Nephron (organoid): ENCODE data around the gene TNS1.

Experiments
- H3K27ac Mint-ChIP-seq, 3 experiments: 2 replicates each; pipeline ENCODE4 v1.8.0; 2020; ENCODE audit warnings: mixed read lengths in 3 of 3, mild to moderate bottlenecking in 2 of 3, moderate library complexity in 1 of 3
- H3K27me3 Mint-ChIP-seq: 2 replicates; pipeline ENCODE4 v1.8.0; 2021; ENCODE audit warnings: low read depth, mild to moderate bottlenecking, moderate library complexity, mixed read lengths
- H3K36me3 Mint-ChIP-seq: 2 replicates; pipeline ENCODE4 v1.8.0; 2020; ENCODE audit warnings: low read depth, mixed read lengths
- H3K4me1 Mint-ChIP-seq: 2 replicates; pipeline ENCODE4 v1.8.0; 2020; ENCODE audit warnings: mixed read lengths
- H3K4me3 Mint-ChIP-seq, 3 experiments: 2 replicates each; pipeline ENCODE4 v1.8.0; 2020; ENCODE audit warnings: mild to moderate bottlenecking in 3 of 3, mixed read lengths in 3 of 3, moderate library complexity in 2 of 3
- H3K9me3 Mint-ChIP-seq: 2 replicates; pipeline ENCODE4 v1.8.0; 2020; ENCODE audit warnings: mixed read lengths
- CTCF ChIP-seq, 3 experiments: fragments of 200-600 bp; sonication (generic); IDR thresholded peaks; one replicate each; pipeline ENCODE4 v1.5.0; 2021; ENCODE audit warnings: antibody characterized with exemption in 3 of 3; ENCODE audit not compliant: unreplicated experiment in 3 of 3

The TNS1 gene

GRCh38 chr2:217997510-217997909, 5.3 kb downstream of the TNS1 start:
- Mint-ChIP-seq H3K27me3 (peaks cover 4% of the 10 kb centered on the region), H3K9me3 (no peaks in the 10 kb centered on the region), H3K4me3 (no peak overlapping the region), H3K27ac (peak overlapping the region in 2 of 3 experiments; percentile 56 to 93), H3K36me3 (no peaks in the 10 kb centered on the region), H3K4me1 (peaks cover 74% of the 10 kb centered on the region)
- no peak for TF ChIP-seq CTCF (IDR thresholded peaks at IDR 0.05; ENCODE audit: unreplicated experiment in 3 of 3)

- H3K27me3 Mint-ChIP-seq, result peaks cover 6% of the 10 kb centered on the region
- no peak for TF ChIP-seq CTCF (IDR thresholded peaks at IDR 0.05; ENCODE audit: unreplicated experiment in 3 of 3)
- H3K4me1 Mint-ChIP-seq, result peaks cover 75% of the 10 kb centered on the region
- peak overlapping the region in 2 of 3 experiments; percentile 54 to 56 for H3K27ac Mint-ChIP-seq
- H3K4me3 Mint-ChIP-seq, result no peak overlapping the region
- H3K36me3 Mint-ChIP-seq, result no peaks in the 10 kb centered on the region
- no peaks in the 10 kb centered on the region for H3K9me3 Mint-ChIP-seq
These were observed 6.4 kb downstream of the TNS1 start for GRCh38 chr2:217996361-217996760.

- peaks cover 8% of the 10 kb centered on the region for H3K27me3 Mint-ChIP-seq
- H3K9me3 Mint-ChIP-seq, result no peaks in the 10 kb centered on the region
- H3K27ac Mint-ChIP-seq, result peak overlapping the region in 1 of 3 experiments; percentile 56
- no peaks in the 10 kb centered on the region for H3K36me3 Mint-ChIP-seq
- H3K4me1 Mint-ChIP-seq, result peaks cover 72% of the 10 kb centered on the region
- no peak overlapping the region for H3K4me3 Mint-ChIP-seq
- no peak for TF ChIP-seq CTCF (IDR thresholded peaks at IDR 0.05; ENCODE audit: unreplicated experiment in 3 of 3)
These were observed 7.0 kb downstream of the TNS1 start for GRCh38 chr2:217995731-217996231.

GRCh38 chr2:217994776-217995274, 8.0 kb downstream of the TNS1 start:
- H3K4me1 Mint-ChIP-seq, result peaks cover 64% of the 10 kb centered on the region
- no peaks in the 10 kb centered on the region for H3K36me3 Mint-ChIP-seq
- no peak for TF ChIP-seq CTCF (IDR thresholded peaks at IDR 0.05; ENCODE audit: unreplicated experiment in 3 of 3)
- H3K27ac Mint-ChIP-seq, result peak overlapping the region in 2 of 3 experiments; percentile 51 to 57
- H3K9me3 Mint-ChIP-seq, result no peaks in the 10 kb centered on the region
- H3K27me3 Mint-ChIP-seq, result peaks cover 8% of the 10 kb centered on the region
- peak overlapping the region in 1 of 3 experiments; percentile 10 for H3K4me3 Mint-ChIP-seq

GRCh38 chr2:217993817-217994463, 8.9 kb downstream of the TNS1 start:
- Mint-ChIP-seq H3K27ac (peak overlapping the region in 2 of 3 experiments; percentile 2 to 9), H3K36me3 (no peaks in the 10 kb centered on the region), H3K4me3 (no peak overlapping the region), H3K27me3 (peaks cover 8% of the 10 kb centered on the region), H3K9me3 (no peaks in the 10 kb centered on the region), H3K4me1 (peaks cover 58% of the 10 kb centered on the region)
- TF ChIP-seq CTCF (IDR thresholded peaks at IDR 0.05; ENCODE audit: unreplicated experiment in 3 of 3), result peak; percentile 67 to 74 (median 68)

- Mint-ChIP-seq H3K4me3 (no peak overlapping the region), H3K27me3 (peaks cover 5% of the 10 kb centered on the region), H3K36me3 (no peaks in the 10 kb centered on the region), H3K9me3 (no peaks in the 10 kb centered on the region), H3K4me1 (peaks cover 63% of the 10 kb centered on the region), H3K27ac (peak overlapping the region in 2 of 3 experiments; percentile 2 to 21)
- no peak for TF ChIP-seq CTCF (IDR thresholded peaks at IDR 0.05; ENCODE audit: unreplicated experiment in 3 of 3)
These were observed 9.7 kb downstream of the TNS1 start for GRCh38 chr2:217993138-217993537.
